Skeletal muscle satellite cell (primary cell): Measurements from ENCODE around the gene FOXB1.

Experiments
- H3K27me3 ChIP-seq: 2 replicates; pipeline ENCODE4 v1.7.0; 2013; ENCODE audit warnings: low read length; ENCODE audit not compliant: control insufficient read depth, insufficient read depth
- H3K36me3 ChIP-seq: 2 replicates; pipeline ENCODE4 v1.7.0; 2013; ENCODE audit warnings: mild to moderate bottlenecking, control low read depth, low read length; ENCODE audit not compliant: insufficient read depth
- H3K4me1 ChIP-seq: 2 replicates; pipeline ENCODE4 v1.7.0; 2013; ENCODE audit warnings: low read length; ENCODE audit not compliant: control insufficient read depth, insufficient read depth
- H3K4me2 ChIP-seq: 2 replicates; pipeline ENCODE4 v1.7.0; 2013; ENCODE audit warnings: mild to moderate bottlenecking, low read length
- H3K4me3 ChIP-seq: 2 replicates; pipeline ENCODE4 v1.7.0; 2013; ENCODE audit warnings: low read length
- H3K9ac ChIP-seq: 2 replicates; pipeline ENCODE4 v1.7.0; 2013; ENCODE audit warnings: mild to moderate bottlenecking, low read depth, low read length, moderate library complexity
- H3K9me3 ChIP-seq: replicated peaks from 2 replicates; pipeline ENCODE4 v1.7.0; 2013; ENCODE audit warnings: mild to moderate bottlenecking, control low read depth, low read length

The FOXB1 gene

GRCh38 chr15:60000113-60000823 is 3.8 kb upstream of the FOXB1 start:
- Histone ChIP-seq H3K4me1 (peaks cover 10% of the 10 kb centered on the region), H3K4me3 (no peak overlapping the region), H3K36me3 (no peaks in the 10 kb centered on the region), H3K4me2 (no peak overlapping the region), H3K9me3 (peaks cover 3% of the 10 kb centered on the region), H3K9ac (no peak overlapping the region), H3K27me3 (peaks cover 99% of the 10 kb centered on the region)

GRCh38 chr15:60000824-60001609 is 3.1 kb upstream of the FOXB1 start:
- H3K4me1 ChIP-seq, result peaks cover 18% of the 10 kb centered on the region
- no peak overlapping the region for H3K4me3 ChIP-seq
- H3K36me3 ChIP-seq, result no peaks in the 10 kb centered on the region
- H3K4me2 ChIP-seq, result no peak overlapping the region
- peaks cover 99% of the 10 kb centered on the region for H3K27me3 ChIP-seq
- peaks cover 3% of the 10 kb centered on the region for H3K9me3 ChIP-seq
- H3K9ac ChIP-seq, result no peak overlapping the region

- Histone ChIP-seq H3K4me3 (no peak overlapping the region), H3K4me1 (peaks cover 24% of the 10 kb centered on the region), H3K36me3 (no peaks in the 10 kb centered on the region), H3K9me3 (peaks cover 3% of the 10 kb centered on the region), H3K4me2 (no peak overlapping the region), H3K27me3 (peaks cover 99% of the 10 kb centered on the region), H3K9ac (no peak overlapping the region)
Measured at GRCh38 chr15:60001610-60002527, 2.2 kb upstream of the FOXB1 start.

GRCh38 chr15:60002528-60003218 is 1.4 kb upstream of the FOXB1 start:
- Histone ChIP-seq H3K4me3 (no peak overlapping the region), H3K9me3 (peaks cover 3% of the 10 kb centered on the region), H3K27me3 (peaks cover 99% of the 10 kb centered on the region), H3K4me2 (no peak overlapping the region), H3K9ac (no peak overlapping the region), H3K36me3 (no peaks in the 10 kb centered on the region), H3K4me1 (peaks cover 24% of the 10 kb centered on the region)

GRCh38 chr15:60003243-60004008 is 685 bp upstream of the FOXB1 start:
- no peak overlapping the region for H3K9ac ChIP-seq
- H3K27me3 ChIP-seq, result peaks cover 99% of the 10 kb centered on the region
- H3K4me2 ChIP-seq, result peak overlapping the region; percentile 71
- peaks cover 3% of the 10 kb centered on the region for H3K9me3 ChIP-seq
- no peak overlapping the region for H3K4me3 ChIP-seq
- H3K4me1 ChIP-seq, result peaks cover 24% of the 10 kb centered on the region
- H3K36me3 ChIP-seq, result no peaks in the 10 kb centered on the region

GRCh38 chr15:60004846-60005351 is 788 bp downstream of the FOXB1 start:
- Histone ChIP-seq H3K4me3 (peak overlapping the region; percentile 51), H3K27me3 (peaks cover 99% of the 10 kb centered on the region), H3K36me3 (no peaks in the 10 kb centered on the region), H3K9me3 (peaks cover 3% of the 10 kb centered on the region), H3K9ac (no peak overlapping the region), H3K4me2 (peak overlapping the region; percentile 71), H3K4me1 (peaks cover 24% of the 10 kb centered on the region)

GRCh38 chr15:60005352-60006202 is 1.5 kb downstream of the FOXB1 start:
- H3K27me3 ChIP-seq, result peaks cover 99% of the 10 kb centered on the region
- no peaks in the 10 kb centered on the region for H3K36me3 ChIP-seq
- no peak overlapping the region for H3K9ac ChIP-seq
- peak overlapping the region; percentile 66 for H3K4me3 ChIP-seq
- peak overlapping the region; percentile 76 for H3K4me2 ChIP-seq
- peaks cover 24% of the 10 kb centered on the region for H3K4me1 ChIP-seq
- H3K9me3 ChIP-seq, result peaks cover 3% of the 10 kb centered on the region

- Histone ChIP-seq H3K9ac (no peak overlapping the region), H3K4me1 (peaks cover 24% of the 10 kb centered on the region), H3K9me3 (peaks cover 1% of the 10 kb centered on the region), H3K4me2 (peak overlapping the region; percentile 76), H3K27me3 (peaks cover 99% of the 10 kb centered on the region), H3K4me3 (peak overlapping the region; percentile 66), H3K36me3 (no peaks in the 10 kb centered on the region)
Measured at GRCh38 chr15:60006203-60006862, 2.2 kb downstream of the FOXB1 start.

- Histone ChIP-seq H3K9ac (no peak overlapping the region), H3K4me3 (peak overlapping the region; percentile 66), H3K36me3 (no peaks in the 10 kb centered on the region), H3K4me1 (peaks cover 24% of the 10 kb centered on the region), H3K9me3 (no peaks in the 10 kb centered on the region), H3K4me2 (peak overlapping the region; percentile 76), H3K27me3 (peaks cover 99% of the 10 kb centered on the region)
Measured at GRCh38 chr15:60006873-60007272, 2.8 kb downstream of the FOXB1 start.
